GM18873 (cell line): ENCODE measurements around the gene CREBBP.

Experiments
- ATAC-seq: cut with Tn5 transposase; IDR thresholded peaks from one replicate; pipeline ENCODE4 v1.9.1; 2021; ENCODE audit warnings: mild to moderate bottlenecking, moderate library complexity, moderate number of reproducible peaks; ENCODE audit not compliant: unreplicated experiment, low FRiP score

CREBBP gene

DNA sequence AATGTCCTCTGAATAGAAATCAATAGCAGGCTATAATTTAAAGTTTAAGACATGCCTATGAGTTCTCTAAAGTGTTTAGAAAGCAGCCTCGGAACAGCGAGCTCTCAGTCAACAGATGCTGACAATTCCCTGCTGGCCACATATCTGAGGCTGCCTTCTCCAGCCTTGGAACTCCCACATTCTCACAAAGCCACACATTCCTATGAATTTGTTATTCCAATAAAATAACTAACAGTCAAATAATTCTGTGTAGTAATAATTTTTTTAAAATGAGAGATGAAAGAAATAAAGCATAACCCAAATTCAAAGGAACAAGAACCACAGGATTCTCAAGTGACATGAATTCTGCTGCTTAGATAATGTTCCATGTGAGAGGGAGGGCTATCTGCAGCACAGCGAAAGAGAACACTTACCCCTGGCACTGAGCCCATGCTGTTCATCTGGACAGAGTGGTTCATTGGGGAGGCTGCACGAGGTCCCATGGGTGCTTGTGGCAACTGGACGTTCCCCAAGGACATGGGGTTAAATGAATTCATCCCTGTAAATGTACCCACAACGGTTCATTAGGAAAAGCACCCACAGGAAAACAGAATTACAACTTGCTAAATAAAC, 106.3 kb downstream of the CREBBP start:
- no peak for ATAC-seq

DNA sequence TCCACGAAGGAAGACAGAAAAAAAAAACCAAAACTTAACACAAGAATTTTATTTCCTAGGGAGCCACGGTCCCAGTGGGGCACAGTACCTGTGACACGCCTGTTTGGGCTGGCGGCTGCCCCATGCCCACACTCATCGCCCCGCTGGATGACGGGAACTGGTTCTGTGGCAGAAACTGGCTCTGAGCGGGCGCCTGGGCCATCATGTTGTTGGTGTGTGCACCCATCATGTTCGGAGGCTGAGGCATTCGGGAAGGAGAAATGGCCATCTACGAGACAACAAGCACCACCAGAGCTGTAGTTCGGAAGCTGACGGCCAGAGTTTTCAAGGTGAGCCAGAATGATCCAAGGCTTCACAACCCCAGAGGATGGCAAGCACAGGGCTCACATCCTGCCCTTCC, 106.8 kb downstream of the CREBBP start:
- no peak for ATAC-seq

DNA sequence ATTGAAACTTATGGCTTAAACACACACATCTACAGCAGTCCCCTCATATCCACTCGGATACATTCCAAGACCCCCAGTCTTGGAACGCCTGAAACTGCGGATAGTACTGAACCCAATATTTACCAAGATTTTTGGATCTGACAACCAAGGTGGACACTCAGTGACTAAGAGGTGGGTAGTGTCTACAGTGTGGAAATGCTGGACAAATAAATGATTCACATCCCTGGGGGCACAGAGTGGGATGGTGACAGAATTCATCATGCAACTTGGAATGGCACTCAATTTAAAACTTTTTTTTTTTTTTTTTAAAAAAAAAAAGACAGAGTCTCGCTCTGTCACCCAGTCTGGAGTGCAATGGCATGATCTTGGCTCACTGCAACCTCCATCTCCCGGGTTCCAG, 109.0 kb downstream of the CREBBP start:
- ATAC-seq, result no peak

- no peak for ATAC-seq
Measured at GRCh38 chr16:3770530-3770929, 110.0 kb downstream of the CREBBP start.

- no peak for ATAC-seq
Measured at GRCh38 chr16:3769942-3770341, 110.6 kb downstream of the CREBBP start.

DNA sequence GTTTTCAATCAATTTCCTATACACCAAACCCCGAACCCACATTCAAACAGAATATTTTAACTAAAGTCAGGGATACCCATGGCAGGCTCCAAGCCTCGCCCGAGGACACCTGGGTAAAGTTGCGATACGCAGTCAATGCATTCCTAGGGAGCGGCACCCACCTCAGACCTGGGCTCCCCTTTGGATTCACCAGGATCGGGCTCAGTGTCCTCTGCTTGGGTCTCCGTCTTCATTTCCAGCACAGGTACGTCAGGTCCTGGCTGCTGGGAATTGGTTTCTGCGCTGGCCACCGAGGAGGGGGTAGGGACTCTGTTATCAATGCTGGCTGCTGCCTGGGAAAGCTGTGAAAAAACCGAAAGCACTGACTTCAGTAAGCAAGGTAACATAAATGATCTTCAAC, 111.5 kb downstream of the CREBBP start:
- no peak for ATAC-seq

- no peak for ATAC-seq
Measured at GRCh38 chr16:3767333-3767986, 113.1 kb downstream of the CREBBP start.

- ATAC-seq, result no peak
Measured at GRCh38 chr16:3766177-3766576, 114.3 kb downstream of the CREBBP start.

- no peak for ATAC-seq
Measured at GRCh38 chr16:3764409-3764808, 116.1 kb downstream of the CREBBP start.

DNA sequence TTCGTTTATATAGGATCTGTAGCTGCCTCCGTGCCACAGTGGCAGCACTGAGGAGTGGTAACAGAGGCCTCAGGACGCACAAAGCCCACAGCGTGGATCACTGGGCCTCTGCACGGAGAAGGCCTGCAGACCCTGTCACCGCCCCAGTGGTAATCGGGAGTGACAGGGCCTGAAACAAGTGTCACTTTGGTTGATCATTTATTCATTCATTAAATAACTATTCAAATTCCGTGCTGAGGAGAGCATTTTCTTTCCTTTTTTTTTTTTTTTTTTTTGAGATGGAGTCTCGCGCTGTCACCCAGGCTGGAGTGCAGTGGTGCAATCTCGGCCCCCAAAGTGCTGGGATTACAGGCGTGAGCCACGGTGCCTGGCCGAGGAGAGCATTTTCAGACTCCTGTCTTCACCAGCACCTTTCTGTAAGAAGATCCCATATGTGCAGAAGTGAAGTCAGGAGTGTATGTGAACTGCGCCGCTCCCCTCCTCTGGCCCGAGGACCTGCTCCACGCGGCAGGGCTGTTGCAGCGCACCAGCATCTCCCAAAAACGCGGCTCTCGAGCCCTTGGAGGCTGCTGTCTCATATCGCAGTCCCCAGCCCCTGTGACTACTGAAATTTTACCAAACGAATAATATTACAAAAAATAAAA, 118.3 kb downstream of the CREBBP start:
- ATAC-seq, result no peak

DNA sequence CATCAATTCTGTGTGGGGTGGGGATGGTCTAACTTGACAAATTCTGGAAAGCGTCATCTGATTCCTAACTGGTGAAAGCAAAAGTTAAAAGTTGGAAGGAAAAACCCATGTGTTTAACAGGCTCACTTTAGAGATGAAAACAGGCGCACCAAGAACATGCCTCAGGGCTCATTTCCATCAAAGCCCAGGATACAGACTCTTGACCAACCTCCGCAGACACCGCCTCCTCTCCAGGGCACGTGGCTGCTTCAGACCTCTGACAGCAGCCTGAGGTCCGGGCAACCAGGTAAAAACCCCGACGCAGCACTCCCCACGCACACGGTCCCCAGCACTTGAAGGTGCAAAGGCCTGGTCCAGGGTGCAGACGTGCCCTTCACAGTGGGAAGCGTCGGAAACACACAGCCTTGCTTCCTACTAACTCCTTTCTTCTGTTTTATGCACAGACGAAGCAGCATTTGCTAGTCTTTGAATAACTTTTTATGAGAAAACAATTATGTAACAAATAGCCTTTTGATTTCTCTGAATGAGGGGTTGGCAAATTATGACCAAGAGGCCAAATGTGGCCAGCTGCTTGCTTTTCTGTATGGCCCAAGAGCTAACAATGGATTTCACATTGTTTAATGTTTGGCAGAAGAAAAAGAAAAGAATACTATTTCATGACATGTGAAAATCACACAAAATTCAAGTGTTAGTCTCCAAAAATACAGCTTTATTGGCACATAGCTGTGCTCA, 119.0 kb downstream of the CREBBP start:
- ATAC-seq, result no peak

- no peak for ATAC-seq
Measured at GRCh38 chr16:3760518-3760917, 120.0 kb downstream of the CREBBP start.

DNA sequence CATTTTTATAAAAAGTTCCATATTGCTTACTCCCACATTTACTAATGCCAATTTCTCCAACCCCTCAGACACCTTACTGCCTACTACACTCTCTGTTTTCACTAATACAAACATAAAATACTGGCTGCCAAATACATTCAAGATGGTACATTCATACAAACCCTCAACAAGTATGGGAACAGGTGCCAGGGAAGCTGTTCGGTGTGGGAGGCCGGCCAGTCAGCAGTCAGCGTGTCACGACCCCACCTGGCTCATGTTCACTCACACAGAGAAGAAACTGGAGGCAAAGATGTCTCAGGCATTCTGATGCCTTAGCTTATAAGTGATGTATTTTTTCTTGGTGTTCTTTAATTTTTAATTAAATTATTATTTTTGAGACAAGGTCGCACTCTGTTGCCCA, 120.8 kb downstream of the CREBBP start:
- no peak for ATAC-seq

- no peak for ATAC-seq
Measured at GRCh38 chr16:3756113-3756512, 124.4 kb downstream of the CREBBP start.

- ATAC-seq, result no peak
Measured at GRCh38 chr16:3755249-3755648, 125.3 kb downstream of the CREBBP start.

GRCh38 chr16:3754772-3755171, 125.7 kb downstream of the CREBBP start:
- ATAC-seq, result no peak

DNA sequence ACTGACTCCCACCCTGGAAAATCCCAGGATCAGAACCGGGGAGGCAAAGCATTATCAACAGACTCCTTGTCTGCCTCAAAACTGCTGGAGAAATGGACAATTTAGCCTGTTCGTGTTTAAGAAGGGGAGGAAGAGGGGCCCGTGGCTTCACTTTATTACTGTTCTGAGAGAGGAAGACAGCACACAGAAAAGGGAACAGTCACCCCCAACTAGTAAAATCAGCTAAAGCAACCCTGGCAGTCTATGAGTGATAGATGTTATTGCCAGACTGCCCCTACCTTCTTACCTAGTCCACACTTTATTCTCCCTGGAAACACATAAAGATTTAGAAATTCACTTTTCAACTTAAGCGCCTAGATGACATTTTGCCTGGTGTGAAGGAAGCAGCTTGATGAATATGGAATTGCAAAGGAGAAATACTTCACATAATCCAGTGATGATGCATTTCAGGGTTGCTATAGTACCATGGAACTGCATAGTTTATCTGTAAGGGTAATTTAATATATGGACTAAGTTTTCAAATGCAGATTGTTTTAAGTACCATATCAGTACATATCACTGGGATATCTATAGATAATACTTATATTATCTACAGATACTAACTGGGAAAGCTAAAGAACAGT, 126.3 kb downstream of the CREBBP start:
- ATAC-seq, result no peak

GRCh38 chr16:3752984-3753383, 127.5 kb downstream of the CREBBP start:
- no peak for ATAC-seq

DNA sequence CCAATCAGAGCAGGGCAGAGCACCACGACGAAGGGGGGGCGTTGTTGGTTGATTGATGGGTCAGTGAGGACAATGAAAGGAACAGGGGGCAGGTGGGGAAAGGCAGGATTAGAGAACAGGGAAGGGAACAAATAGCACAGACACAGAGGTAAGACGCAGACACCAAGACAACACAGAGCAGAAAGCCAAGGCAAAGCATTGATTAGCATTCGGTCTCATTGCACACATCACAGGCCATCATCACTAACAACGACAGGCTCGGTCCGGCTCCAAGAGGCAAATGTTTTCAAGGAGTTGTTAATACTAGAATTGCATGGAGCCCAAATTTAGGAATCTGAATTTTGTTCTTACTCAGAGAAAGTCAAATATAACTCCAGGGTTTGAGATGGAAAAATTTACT, 128.6 kb downstream of the CREBBP start:
- ATAC-seq, result no peak

- no peak for ATAC-seq
Measured at GRCh38 chr16:3748307-3748706, 132.2 kb downstream of the CREBBP start.
